GM19239 (cell line): Measurements from ENCODE around the gene GPR39.

ENCODE experiments used
- DNase-seq: peaks from one replicate; pipeline ENCODE4 v3.0.0; 2011; ENCODE audit warnings: low spot score; ENCODE audit not compliant: insufficient read length
- FAIRE-seq: peaks from 2 replicates; lab custom pipeline; 2011; peaks lifted over from hg19 to GRCh38; lab: Jason Lieb, UNC

The GPR39 gene

GRCh38 chr2:132407784-132408183 lies 8.8 kb upstream of the GPR39 start:
- DNase-seq (no peak), FAIRE-seq (no peak)

DNA sequence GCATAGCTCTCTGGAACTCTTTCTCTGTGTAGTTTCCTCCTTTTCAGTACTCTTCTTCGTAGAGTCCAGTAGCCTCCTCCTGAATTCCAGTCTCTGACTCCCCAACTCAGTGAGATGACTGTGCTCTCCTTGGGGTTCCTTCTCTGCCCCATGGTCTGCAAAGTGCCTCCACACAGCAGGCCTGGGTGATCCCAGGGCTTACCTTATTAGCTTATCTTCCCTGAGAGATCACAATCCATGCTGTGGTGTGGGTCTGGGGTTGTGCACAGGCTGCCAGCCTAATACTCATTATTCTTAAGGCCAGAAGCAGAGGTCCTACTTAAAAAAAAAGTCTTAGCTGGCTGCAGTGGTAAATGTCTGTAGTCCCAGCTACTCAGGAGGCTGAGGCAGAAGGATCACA lies 4.6 kb upstream of the GPR39 start:
- DNase-seq (no peak), FAIRE-seq (no peak)

DNA sequence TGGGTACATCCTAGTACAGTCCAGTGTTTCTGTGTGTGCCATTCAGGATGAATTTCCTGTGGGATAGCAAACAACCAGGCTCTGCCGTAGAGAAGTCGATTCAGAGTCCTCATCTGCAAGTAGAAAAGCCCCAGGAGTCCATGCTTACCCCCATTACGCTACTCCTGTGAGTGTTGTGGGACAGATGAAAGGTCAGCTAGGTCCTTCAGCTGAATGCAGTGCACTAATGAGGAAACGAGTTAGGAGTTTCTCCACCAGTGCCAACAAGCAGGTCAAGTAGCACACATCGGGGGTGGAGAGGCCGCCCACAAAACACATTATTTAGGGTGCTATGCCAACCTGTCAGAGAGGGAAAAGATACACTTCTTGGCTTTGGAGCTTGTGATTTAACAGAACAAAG lies 2.5 kb upstream of the GPR39 start:
- DNase-seq (no peak), FAIRE-seq (no peak)

- DNase-seq (no peak), FAIRE-seq (no peak)
These were observed 1.2 kb upstream of the GPR39 start for GRCh38 chr2:132415256-132415914.

DNA sequence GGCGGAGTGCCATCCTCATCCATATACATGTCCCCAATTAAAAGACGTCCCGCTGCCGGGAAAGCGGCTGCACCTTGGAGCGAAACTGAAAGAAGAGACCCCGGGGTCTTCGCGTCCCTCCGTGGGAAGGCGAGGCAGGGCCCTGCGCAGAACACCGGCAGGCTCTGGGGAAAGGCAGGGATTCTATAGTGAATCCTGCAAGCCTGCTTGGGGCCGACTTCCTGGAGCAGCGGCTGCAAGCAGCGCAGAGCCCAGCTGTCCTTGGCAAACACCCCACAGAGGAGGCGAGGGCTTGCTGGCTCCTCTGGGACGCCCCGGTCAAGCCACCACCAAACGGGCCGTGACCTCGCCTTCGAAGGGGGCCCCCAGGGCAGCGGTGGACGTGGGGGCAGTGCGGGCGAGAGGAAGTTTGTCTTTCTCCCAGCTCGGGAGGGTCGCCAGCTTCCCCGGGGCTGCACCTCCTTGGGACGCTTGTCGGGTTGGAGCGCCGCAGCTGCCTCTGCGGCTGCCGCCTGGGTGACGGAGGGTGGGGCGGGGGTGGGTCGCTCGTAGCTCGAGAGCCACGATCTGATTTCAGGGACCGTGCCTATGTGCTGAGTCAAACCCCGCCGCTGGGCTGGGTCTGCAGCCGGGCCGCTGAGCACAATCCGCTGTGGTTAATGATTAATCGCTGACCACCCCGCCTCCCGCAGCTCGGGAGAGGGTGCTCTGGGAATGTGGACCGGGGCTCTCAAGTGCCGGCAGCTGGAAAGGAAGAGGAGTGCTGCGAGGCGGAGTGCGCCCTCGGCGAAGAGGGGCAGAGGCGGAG lies 486 bp upstream of the GPR39 start:
- no peak for FAIRE-seq
- no peak for DNase-seq

GRCh38 chr2:132417430-132418035 lies 928 bp downstream of the GPR39 start:
- no peak for FAIRE-seq

GRCh38 chr2:132419235-132419634 lies 2.6 kb downstream of the GPR39 start:
- DNase-seq (no peak), FAIRE-seq (no peak)

More at GRCh38 chr2:132417430-132418035, 928 bp downstream of the GPR39 start:
- DNase-seq: no peak

DNA sequence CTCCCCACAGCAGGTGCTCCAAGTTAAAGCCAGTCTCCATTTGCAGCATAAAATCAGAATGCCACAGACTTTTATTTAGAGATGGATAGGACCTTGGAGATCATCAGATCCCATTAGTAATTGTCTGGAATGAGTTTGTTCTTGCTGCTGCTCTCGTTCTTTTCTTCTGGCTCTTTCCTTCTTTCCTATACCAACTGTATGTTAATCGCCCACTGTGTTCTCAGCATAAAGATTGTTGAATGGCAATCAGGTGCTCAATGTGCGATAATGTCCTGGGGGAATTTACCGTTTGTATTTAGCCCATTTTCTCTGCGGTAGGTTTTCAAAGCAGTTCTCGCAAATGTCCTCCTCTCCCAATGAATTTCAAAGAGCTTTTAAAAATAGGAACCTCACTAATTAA lies 3.3 kb downstream of the GPR39 start:
- FAIRE-seq: no peak

DNA sequence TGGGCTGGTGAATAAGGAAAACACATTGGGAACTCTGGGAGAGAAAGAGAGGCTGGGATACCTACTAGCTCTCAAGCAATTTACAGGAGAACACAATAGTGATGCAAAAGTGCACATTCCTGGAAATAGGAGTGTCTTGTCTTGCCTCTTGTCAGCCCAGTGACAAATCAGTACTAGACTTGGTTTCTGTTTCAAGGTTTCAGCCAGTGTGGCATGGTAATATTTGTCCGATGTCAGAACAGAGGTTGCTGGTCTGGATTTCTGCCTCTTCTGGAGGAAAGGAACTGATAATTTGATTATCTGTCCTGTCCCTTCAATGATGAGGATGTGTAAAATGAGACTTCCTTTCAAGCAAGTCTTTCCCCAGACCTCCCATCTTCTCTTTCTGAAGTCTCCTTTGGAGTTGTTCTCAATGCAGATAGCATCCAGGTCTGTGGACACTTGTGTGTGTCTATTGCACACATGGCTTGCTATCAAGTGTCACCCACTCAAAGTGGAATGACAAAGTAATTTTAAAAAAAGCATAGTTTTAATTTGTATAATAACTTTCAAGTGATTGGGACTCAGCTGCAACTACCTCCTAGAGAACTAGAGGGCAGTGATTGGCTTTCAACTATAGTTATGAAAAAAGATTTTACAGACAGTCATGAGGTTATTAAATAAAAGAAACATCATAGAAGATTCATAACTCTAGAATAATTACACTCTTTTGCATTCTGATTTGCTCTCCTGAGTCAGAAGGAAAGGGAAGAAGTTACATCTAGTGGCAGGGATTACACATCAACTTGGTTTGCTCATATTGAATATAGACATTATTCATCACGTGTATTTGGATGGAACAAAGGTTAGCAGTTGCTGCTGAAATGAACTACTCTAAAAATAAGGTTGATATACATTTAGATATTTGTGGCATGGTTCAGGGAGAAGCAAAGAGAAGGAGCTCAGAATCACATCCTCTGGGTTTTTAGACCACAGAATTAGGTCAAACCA lies 4.5 kb downstream of the GPR39 start:
- DNase-seq (no peak), FAIRE-seq (no peak)

More for the DNA sequence above, 3.3 kb downstream of the GPR39 start:
- no peak for DNase-seq

- DNase-seq (no peak), FAIRE-seq (no peak)
These were observed 6.1 kb downstream of the GPR39 start for GRCh38 chr2:132422736-132423135.

- FAIRE-seq (no peak), DNase-seq (no peak)
These were observed 8.0 kb downstream of the GPR39 start for GRCh38 chr2:132424526-132425121.

DNA sequence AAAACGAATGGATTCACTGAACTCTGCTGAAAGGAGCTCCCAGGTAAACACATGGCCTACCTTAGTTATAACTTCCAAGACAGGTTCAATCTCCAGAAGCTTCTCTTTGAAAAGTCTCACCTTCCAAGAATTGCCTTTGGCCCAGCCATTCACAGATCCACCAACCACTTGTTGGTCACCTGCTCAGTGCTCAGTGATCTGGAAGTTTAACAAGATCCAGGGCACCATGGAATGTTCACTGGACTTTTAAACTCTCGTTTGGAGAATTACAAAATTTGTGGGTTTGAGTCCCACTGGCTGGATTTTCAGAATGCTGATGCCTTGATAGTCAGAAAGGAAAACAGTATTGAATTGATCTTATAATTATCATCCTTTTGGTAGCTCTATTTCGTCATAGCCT lies 9.4 kb downstream of the GPR39 start:
- FAIRE-seq (no peak), DNase-seq (no peak)

DNA sequence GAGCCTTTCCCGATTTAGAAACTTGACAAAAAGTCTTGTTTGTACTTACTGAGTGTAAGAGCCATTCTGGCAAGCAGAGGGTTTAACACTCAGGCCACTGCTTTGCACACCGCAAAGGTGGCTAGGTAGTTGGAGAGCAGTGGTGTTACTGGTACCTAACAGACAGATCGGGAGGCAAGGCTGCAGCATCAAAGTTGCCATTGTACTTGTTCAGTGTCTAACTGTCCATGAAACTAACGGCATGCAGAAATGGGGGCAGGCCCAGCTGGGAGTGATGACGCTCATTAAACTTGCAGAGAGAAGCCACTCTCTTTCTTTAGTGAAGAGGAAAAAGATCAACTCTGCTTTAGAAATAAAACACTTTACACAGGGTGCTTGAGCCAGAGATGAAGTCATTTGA lies 10.1 kb downstream of the GPR39 start:
- FAIRE-seq: no peak
- DNase-seq: no peak

DNA sequence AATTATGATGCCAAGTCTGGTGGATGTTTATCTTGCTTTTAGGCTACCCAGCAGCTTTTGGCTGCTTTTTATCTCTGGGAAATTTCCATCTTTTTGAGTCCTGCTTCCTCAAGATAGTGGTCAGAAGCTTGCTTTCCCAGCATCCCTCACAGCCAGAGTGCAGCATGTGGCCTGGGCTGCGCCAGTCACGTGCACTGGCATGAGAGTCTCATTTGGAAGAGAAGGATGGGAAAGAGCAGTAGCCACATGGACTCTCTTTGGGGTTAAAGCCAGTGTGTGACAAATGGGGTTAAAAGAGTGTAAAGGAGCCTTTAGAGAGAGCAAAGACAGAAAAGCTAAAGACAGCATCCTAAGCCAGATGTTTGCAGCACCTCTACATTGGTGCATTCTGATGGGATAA lies 12.7 kb downstream of the GPR39 start:
- FAIRE-seq (no peak), DNase-seq (no peak)

GRCh38 chr2:132429941-132430573 lies 13.5 kb downstream of the GPR39 start:
- DNase-seq: no peak
- no peak for FAIRE-seq

GRCh38 chr2:132430895-132431294 lies 14.3 kb downstream of the GPR39 start:
- FAIRE-seq: no peak
- no peak for DNase-seq

GRCh38 chr2:132437852-132438669 lies 21.5 kb downstream of the GPR39 start:
- FAIRE-seq (no peak), DNase-seq (no peak)

- no peak for DNase-seq
- no peak for FAIRE-seq
These were observed 22.1 kb downstream of the GPR39 start for GRCh38 chr2:132438691-132439090.
